Pancreas (tissue), 10 donors: ENCODE results near the gene CD59. TPM values are rescaled to one million over a fixed set of nuclear protein-coding genes. Genes with fewer than 3 reads are reported as not detected.

ENCODE experiments used
- ATAC-seq, 4 donors: fragments of 200-7000 bp; cut with Tn5 transposase; one replicate each; pipeline versions ENCODE4 v1.8.0 to v1.9.1; 2020; ENCODE audit warnings: mild to moderate bottlenecking in 4 of 4, moderate library complexity in 4 of 4
- DNase-seq, 6 donors: peaks; one replicate each; pipeline ENCODE4 v3.0.0-alpha.2; 2020
- FAIRE-seq: peaks from 2 replicates; lab custom pipeline; 2012; peaks lifted over from hg19 to GRCh38; lab: Jason Lieb, UNC
- H3K27ac ChIP-seq, 4 donors: fragments of 200-600 bp; sonication (generic); 1 replicate in 3 of 4; 2 replicates in 1 of 4; pipeline versions ENCODE4 v1.5.0 to v1.8.0; 2020
- H3K27me3 ChIP-seq, 4 donors: fragments of 200-600 bp; one replicate each; pipeline ENCODE4 v1.8.0; 2021
- H3K36me3 ChIP-seq, 3 donors: fragments of 200-600 bp; sonication (generic) in 1 of 3; one replicate each; pipeline versions ENCODE4 v1.5.0 to v1.8.0; 2020 to 2021
- H3K4me1 ChIP-seq, 3 donors: fragments of 200-600 bp; one replicate each; pipeline ENCODE4 v1.8.0; 2021
- H3K4me3 ChIP-seq, 4 donors: fragments of 200-600 bp; sonication (generic) in 2 of 4; one replicate each; pipeline versions ENCODE4 v1.5.0 to v1.8.0; 2020 to 2021
- H3K9me3 ChIP-seq, 4 donors: fragments of 200-600 bp; one replicate each; pipeline ENCODE4 v1.8.0; 2021
- CTCF ChIP-seq, 4 donors: fragments of 200-600 bp; sonication (generic) in 3 of 4; IDR thresholded peaks; one replicate each; pipeline versions ENCODE4 v1.5.0 to v1.8.0; 2021; ENCODE audit warnings: antibody characterized with exemption in 4 of 4
- WGBS, 2 donors: extraction: QIAGEN DNeasy Blood & Tissue Kit; methylation state at CpG; one replicate each; pipeline ENCODE4 v1.1.7; 2013; 5-methylcytosine and 5-hydroxymethylcytosine counted together
- intact Hi-C, 3 donors: fragments of 100-400 bp; cut with DNase I; formaldehyde crosslinking; loops; one replicate each; pipeline versions ENCODE4 v1.11.1 to v1.14.2; 2022
- polyA plus RNA-seq, 2 donors: library from polyadenylated mRNA; stranded (reverse); fragments of 200-250 nt; gene quantifications; one replicate each; pipeline ENCODE4 v1.2.3, GENCODE V29; 2013
- total RNA-seq, 6 donors: library from RNA; stranded (reverse); fragmentation: NEBNext Ultra II Directional in 4 of 6; extraction: Animal tissue kit (Norgen Biotek cat#: 25700) in 4 of 6; gene quantifications; one replicate each; pipeline versions ENCODE4 v1.2.1 to v1.2.4, GENCODE V29; 2021 to 2023
- donor health status: healthy with polysubstance abuse.
- donor health status: DM: no; HTN: no; CAD: no; lungs with moderate emphysema.
- donor health status: DM: no; HTN: no; CAD: no.
- donor health status: control.
- donor health status: control.
- donor health status: Bipolar disorder and iron deficiency.
- donor health status: DM: yes; HTN: yes; CAD: no.
- donor health status: DM: no; HTN: no; CAD: no.
- donor health status: DM: no; HTN: no; CAD: no.
- donor health status: DM: yes; HTN: yes; CAD: no.

Gene CD59
- total and polyA plus RNA-seq, 8 donors: 44.4 to 495 (median 170) TPM

GRCh38 chr11:33655842-33656600 lies 80.2 kb downstream of the CD59 start:
- DNase-seq: no peak
- no peak overlapping the region for H3K27ac ChIP-seq

GRCh38 chr11:33654594-33654993 lies 81.6 kb downstream of the CD59 start:
- DNase-seq (no peak), FAIRE-seq (no peak), ATAC-seq (no peak)
- H3K4me1 ChIP-seq: no peaks in the 10 kb centered on the region
- intact Hi-C loops: no loop called here
- no peaks in the 10 kb centered on the region for H3K36me3 ChIP-seq
- H3K27me3 ChIP-seq: no peaks in the 10 kb centered on the region
- H3K4me3 ChIP-seq: no peak overlapping the region
- no peaks in the 10 kb centered on the region for H3K9me3 ChIP-seq
- H3K27ac ChIP-seq: no peak overlapping the region
- 71 to 78% methylated on average over 6 of the region's 6 CpGs for WGBS, 2 donors
- no peak for TF ChIP-seq CTCF (IDR thresholded peaks at IDR 0.05)

More at GRCh38 chr11:33655842-33656600, 80.2 kb downstream of the CD59 start:
- Histone ChIP-seq H3K27me3 (no peaks in the 10 kb centered on the region), H3K9me3 (no peaks in the 10 kb centered on the region), H3K4me1 (no peaks in the 10 kb centered on the region), H3K36me3 (no peaks in the 10 kb centered on the region), H3K4me3 (no peak overlapping the region)
- no peak for FAIRE-seq
- no peak for ATAC-seq
- no peak for TF ChIP-seq CTCF (IDR thresholded peaks at IDR 0.05)
- intact Hi-C loops: no loop called here
- 83 to 86% methylated on average over 11 of the region's 11 CpGs for WGBS, 2 donors

Other genes starting within 250 kb of the CD59 start
- gene C11orf91, start 35.6 kb downstream of the CD59 start, total RNA-seq: under 1 TPM in 2 of 6 donors, not detected in 4; 0.26 to 0.28 TPM
- gene C11orf91, start 35.6 kb downstream of the CD59 start, polyA plus RNA-seq: under 1 TPM in 1 of 2 donors, not detected in 1; 0.31 TPM
- 10 to 100 TPM; 12.2 to 24.7 (median 16.4) TPM for gene FBXO3, start 38.1 kb upstream of the CD59 start, total RNA-seq
- 10 to 100 TPM; 13.3 to 26.6 TPM for gene FBXO3, start 38.1 kb upstream of the CD59 start, polyA plus RNA-seq
- 10 to 100 TPM in 1 of 6 donors, 1 to 10 TPM in 5; 2.4 to 11.5 (median 5.0) TPM for gene LMO2, start 155.7 kb upstream of the CD59 start, total RNA-seq
- gene LMO2, start 155.7 kb upstream of the CD59 start, polyA plus RNA-seq: 10 to 100 TPM; 10.8 to 24.3 TPM